HepG2 (cell line): ENCODE results near the gene BAIAP3.

Experiments
- BRCA1 ChIP-seq: sonication (generic); formaldehyde crosslinking; IDR thresholded peaks from 2 replicates; pipeline ENCODE4 v1.4.0; 2020; ENCODE audit warnings: missing genetic modification reagents
- CREM ChIP-seq, 2 experiments: sonication (generic) in 1 of 2; formaldehyde crosslinking in 1 of 2; IDR thresholded peaks; 2 replicates each; pipeline versions ENCODE4 v1.4.0 to v1.6.1; 2016 to 2020; ENCODE audit warnings: antibody characterized with exemption in 1 of 2, mild to moderate bottlenecking in 1 of 2, missing genetic modification reagents in 1 of 2
- FOXK1 ChIP-seq: sonication (generic); formaldehyde crosslinking; IDR thresholded peaks from 2 replicates; pipeline ENCODE4 v1.4.0; 2020; ENCODE audit warnings: low read depth, missing genetic modification reagents, borderline replicate concordance
- JUND ChIP-seq: sonication (generic); formaldehyde crosslinking; IDR thresholded peaks from 2 replicates; pipeline ENCODE4 v1.8.0; 2022; ENCODE audit warnings: mild to moderate bottlenecking, missing genetic modification reagents
- NCOR1 ChIP-seq: fragments of 200-600 bp; sonication (generic); IDR thresholded peaks from 2 replicates; pipeline ENCODE4 v1.7.0; 2017; ENCODE audit warnings: antibody characterized with exemption, low read length, borderline replicate concordance
- POLR2A ChIP-seq, 2 experiments: IDR thresholded peaks; 2 replicates each; pipeline ENCODE4 v1.6.1; 2011; ENCODE audit warnings: low read depth in 2 of 2, low read length in 2 of 2, mild to moderate bottlenecking in 1 of 2, moderate library complexity in 1 of 2; ENCODE audit not compliant: insufficient read depth in 1 of 2
- SCMH1 ChIP-seq: sonication (generic); formaldehyde crosslinking; IDR thresholded peaks from 2 replicates; pipeline ENCODE4 v1.9.0; 2021; ENCODE audit warnings: missing genetic modification reagents, mild to moderate bottlenecking, borderline replicate concordance
- ZBTB21 ChIP-seq: sonication (generic); formaldehyde crosslinking; IDR thresholded peaks from 2 replicates; pipeline ENCODE4 v1.4.0; 2020; ENCODE audit warnings: missing genetic modification reagents
- ZNF570 ChIP-seq: sonication (generic); formaldehyde crosslinking; IDR thresholded peaks from 2 replicates; pipeline ENCODE4 v1.4.0; 2020; ENCODE audit warnings: mild to moderate bottlenecking, missing genetic modification reagents, borderline replicate concordance
- ZNF646 ChIP-seq: sonication (generic); formaldehyde crosslinking; IDR thresholded peaks from 2 replicates; pipeline ENCODE4 v1.9.0; 2021; ENCODE audit warnings: mild to moderate bottlenecking, missing genetic modification reagents
- TF ChIP-seq, protein P1 (sequence below): sonication (generic); formaldehyde crosslinking; IDR thresholded peaks from 2 replicates; pipeline ENCODE4 v1.9.0; 2021; ENCODE audit warnings: missing genetic modification reagents, borderline replicate concordance

- TF ChIP-seq JUND (CRISPR knock-in tag), result no peak
- no peak for TF ChIP-seq ZNF646 (CRISPR knock-in tag)
- no peak for TF ChIP-seq FOXK1 (CRISPR knock-in tag)
- no peak for TF ChIP-seq CREM (IDR thresholded peaks at IDR 0.05)
- no peak for TF ChIP-seq CREM (CRISPR knock-in tag; IDR thresholded peaks at IDR 0.05)
- no peak for TF ChIP-seq SCMH1
- TF ChIP-seq, protein P1, sequence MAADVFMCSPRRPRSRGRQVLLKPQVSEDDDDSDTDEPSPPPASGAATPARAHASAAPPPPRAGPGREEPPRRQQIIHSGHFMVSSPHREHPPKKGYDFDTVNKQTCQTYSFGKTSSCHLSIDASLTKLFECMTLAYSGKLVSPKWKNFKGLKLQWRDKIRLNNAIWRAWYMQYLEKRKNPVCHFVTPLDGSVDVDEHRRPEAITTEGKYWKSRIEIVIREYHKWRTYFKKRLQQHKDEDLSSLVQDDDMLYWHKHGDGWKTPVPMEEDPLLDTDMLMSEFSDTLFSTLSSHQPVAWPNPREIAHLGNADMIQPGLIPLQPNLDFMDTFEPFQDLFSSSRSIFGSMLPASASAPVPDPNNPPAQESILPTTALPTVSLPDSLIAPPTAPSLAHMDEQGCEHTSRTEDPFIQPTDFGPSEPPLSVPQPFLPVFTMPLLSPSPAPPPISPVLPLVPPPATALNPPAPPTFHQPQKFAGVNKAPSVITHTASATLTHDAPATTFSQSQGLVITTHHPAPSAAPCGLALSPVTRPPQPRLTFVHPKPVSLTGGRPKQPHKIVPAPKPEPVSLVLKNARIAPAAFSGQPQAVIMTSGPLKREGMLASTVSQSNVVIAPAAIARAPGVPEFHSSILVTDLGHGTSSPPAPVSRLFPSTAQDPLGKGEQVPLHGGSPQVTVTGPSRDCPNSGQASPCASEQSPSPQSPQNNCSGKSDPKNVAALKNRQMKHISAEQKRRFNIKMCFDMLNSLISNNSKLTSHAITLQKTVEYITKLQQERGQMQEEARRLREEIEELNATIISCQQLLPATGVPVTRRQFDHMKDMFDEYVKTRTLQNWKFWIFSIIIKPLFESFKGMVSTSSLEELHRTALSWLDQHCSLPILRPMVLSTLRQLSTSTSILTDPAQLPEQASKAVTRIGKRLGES (CRISPR knock-in tag), result no peak
- TF ChIP-seq BRCA1 (CRISPR knock-in tag), result no peak
- TF ChIP-seq ZBTB21, result no peak
- TF ChIP-seq POLR2A (IDR thresholded peaks at IDR 0.05; ENCODE audit: insufficient read depth in 1 of 2, low read depth in 2 of 2, low read length in 2 of 2), result no peak
- no peak for TF ChIP-seq ZNF570 (CRISPR knock-in tag)
- no peak for TF ChIP-seq NCOR1
These were observed 31.1 kb downstream of the BAIAP3 start for GRCh38 chr16:1364510-1364909.
